DOHH2 (cell line): ENCODE data around the gene SRGAP3.

Experiments
- EZH2phosphoT487 ChIP-seq: fragments of 200-600 bp; sonication (generic); IDR thresholded peaks from 2 replicates; pipeline ENCODE4 v1.6.1; 2017; ENCODE audit warnings: borderline replicate concordance, mild to moderate bottlenecking, antibody characterized with exemption, low read length, moderate library complexity, mixed read lengths
- TF ChIP-seq, protein P1 (sequence below): fragments of 200-600 bp; sonication (generic); IDR thresholded peaks from one replicate; pipeline ENCODE4 v1.5.1; 2014; ENCODE audit warnings: antibody characterized with exemption, mild to moderate bottlenecking, low read depth, low read length; ENCODE audit not compliant: poor library complexity, severe bottlenecking

DNA sequence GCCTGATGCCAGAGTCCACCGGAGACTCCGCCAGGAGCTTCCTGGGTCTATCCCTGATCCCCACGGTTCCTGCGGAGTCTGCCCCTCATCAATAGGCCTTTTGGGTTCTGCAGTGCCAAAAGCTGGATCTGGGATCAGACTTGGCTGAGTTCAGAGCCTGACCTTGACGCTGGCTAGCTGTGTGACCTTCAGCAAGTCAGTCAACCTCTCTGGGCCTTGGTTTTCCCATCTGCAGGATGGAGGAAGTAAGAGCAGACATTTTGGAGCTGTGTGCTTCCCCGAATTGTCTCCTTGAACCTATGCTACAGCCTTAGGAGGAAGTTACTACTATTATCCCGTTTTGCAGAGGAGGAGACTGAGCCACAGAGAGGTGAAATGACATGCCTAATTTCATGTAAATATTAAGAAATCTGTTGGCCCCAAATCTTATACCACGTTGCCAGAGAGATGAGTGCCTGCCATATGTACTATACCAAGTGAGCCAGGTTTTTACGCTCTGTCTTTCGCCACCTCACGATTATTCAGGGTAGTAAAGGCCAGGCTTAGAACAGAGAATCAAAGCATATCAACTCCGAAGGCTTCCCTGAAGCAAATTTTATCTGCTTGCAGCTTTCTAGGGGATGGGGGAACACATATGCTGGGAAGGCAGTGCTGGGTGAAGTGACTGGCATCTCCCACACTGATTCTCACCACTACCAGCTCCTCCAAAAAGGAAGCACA is 112.5 kb downstream of the SRGAP3 start:
- TF ChIP-seq EZH2phosphoT487, result no peak
- TF ChIP-seq, protein P1, sequence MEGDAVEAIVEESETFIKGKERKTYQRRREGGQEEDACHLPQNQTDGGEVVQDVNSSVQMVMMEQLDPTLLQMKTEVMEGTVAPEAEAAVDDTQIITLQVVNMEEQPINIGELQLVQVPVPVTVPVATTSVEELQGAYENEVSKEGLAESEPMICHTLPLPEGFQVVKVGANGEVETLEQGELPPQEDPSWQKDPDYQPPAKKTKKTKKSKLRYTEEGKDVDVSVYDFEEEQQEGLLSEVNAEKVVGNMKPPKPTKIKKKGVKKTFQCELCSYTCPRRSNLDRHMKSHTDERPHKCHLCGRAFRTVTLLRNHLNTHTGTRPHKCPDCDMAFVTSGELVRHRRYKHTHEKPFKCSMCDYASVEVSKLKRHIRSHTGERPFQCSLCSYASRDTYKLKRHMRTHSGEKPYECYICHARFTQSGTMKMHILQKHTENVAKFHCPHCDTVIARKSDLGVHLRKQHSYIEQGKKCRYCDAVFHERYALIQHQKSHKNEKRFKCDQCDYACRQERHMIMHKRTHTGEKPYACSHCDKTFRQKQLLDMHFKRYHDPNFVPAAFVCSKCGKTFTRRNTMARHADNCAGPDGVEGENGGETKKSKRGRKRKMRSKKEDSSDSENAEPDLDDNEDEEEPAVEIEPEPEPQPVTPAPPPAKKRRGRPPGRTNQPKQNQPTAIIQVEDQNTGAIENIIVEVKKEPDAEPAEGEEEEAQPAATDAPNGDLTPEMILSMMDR, result no peak
